H1 (cell line): ENCODE measurements around the gene CRABP1. TPM values are rescaled to one million over a fixed set of nuclear protein-coding genes. Genes with fewer than 3 reads are reported as not detected.

ENCODE experiments used
- CTCF ChIA-PET: fragments of 300-600 bp; sonication (Branson Sonifier 250); formaldehyde crosslinking; loops from one replicate; lab custom pipeline; 2021; ENCODE audit not compliant: partially characterized antibody; lab: Charles Lee
- POLR2A ChIA-PET: fragments of 300-600 bp; sonication (Branson Sonifier 250); formaldehyde crosslinking; loops from one replicate; lab custom pipeline; 2021; ENCODE audit warnings: inconsistent platforms; ENCODE audit not compliant: partially characterized antibody; lab: Charles Lee
- DNase-seq, 2 experiments: peaks; one replicate each; pipeline versions ENCODE4 v3.0.0 to v3.0.0-alpha.2; 2010 to 2022; ENCODE audit warnings: low spot score in 2 of 2, low read depth in 1 of 2, mixed read lengths in 1 of 2
- FAIRE-seq: peaks from 2 replicates; lab custom pipeline; 2011; peaks lifted over from hg19 to GRCh38; lab: Jason Lieb, UNC
- H2AFZ ChIP-seq: 2 replicates; pipeline ENCODE4 v1.8.1; 2012; ENCODE audit warnings: low read length, inconsistent platforms
- H2AK5ac ChIP-seq: 2 replicates; pipeline ENCODE4 v1.6.1; 2013; ENCODE audit warnings: low read depth, low read length
- H2BK120ac ChIP-seq: replicated peaks from 2 replicates; pipeline ENCODE3; 2013; ENCODE audit warnings: low read depth, low read length, inconsistent platforms
- H2BK12ac ChIP-seq: 2 replicates; pipeline ENCODE4 v1.6.1; 2013; ENCODE audit warnings: low read depth, low read length
- H2BK15ac ChIP-seq: 2 replicates; pipeline ENCODE4 v1.6.1; 2013; ENCODE audit warnings: low read length
- H2BK20ac ChIP-seq: 2 replicates; pipeline ENCODE4 v1.6.1; 2013; ENCODE audit warnings: low read length
- H2BK5ac ChIP-seq: 2 replicates; pipeline ENCODE4 v1.6.1; 2013; ENCODE audit warnings: low read depth, low read length
- H3K14ac ChIP-seq: 2 replicates; pipeline ENCODE4 v1.6.1; 2013; ENCODE audit warnings: inconsistent platforms; ENCODE audit not compliant: insufficient read length
- H3K18ac ChIP-seq: 2 replicates; pipeline ENCODE4 v1.6.1; 2013; ENCODE audit warnings: low read length; ENCODE audit errors: extremely low read depth
- H3K23ac ChIP-seq: 2 replicates; pipeline ENCODE4 v1.6.1; 2013; ENCODE audit warnings: inconsistent platforms; ENCODE audit not compliant: insufficient read length
- H3K23me2 ChIP-seq: 2 replicates; pipeline ENCODE4 v1.6.1; 2013; ENCODE audit warnings: low read depth, low read length
- H3K27ac ChIP-seq: 2 replicates; pipeline ENCODE4 v1.6.1; 2011; ENCODE audit warnings: low read depth, low read length, inconsistent platforms
- H3K27me3 ChIP-seq, 4 experiments: replicated peaks in 1 of 4; 1 replicate in 1 of 4; 2 replicates in 3 of 4; pipeline versions ENCODE4 v1.6.1 to v1.8.1; 2011 to 2013; ENCODE audit warnings: low read length in 3 of 4, mild to moderate bottlenecking in 3 of 4, inconsistent platforms in 2 of 4, mixed read lengths in 2 of 4, moderate library complexity in 1 of 4; ENCODE audit not compliant: control insufficient read depth in 3 of 4, insufficient read depth in 3 of 4; ENCODE audit errors: extremely low read depth in 1 of 4
- H3K36me3 ChIP-seq, 4 experiments: 2 replicates each; pipeline versions ENCODE4 v1.6.1 to v1.8.1; 2011 to 2013; ENCODE audit warnings: mild to moderate bottlenecking in 4 of 4, low read length in 3 of 4, moderate library complexity in 2 of 4, control low read depth in 1 of 4, inconsistent platforms in 1 of 4; ENCODE audit not compliant: insufficient read depth in 4 of 4, control insufficient read depth in 2 of 4
- H3K4ac ChIP-seq: replicated peaks from 2 replicates; pipeline ENCODE3; 2013; ENCODE audit warnings: low read length, low read depth, mixed read lengths, inconsistent platforms; ENCODE audit not compliant: insufficient read length
- H3K4me1 ChIP-seq, 4 experiments: replicated peaks in 1 of 4; 1 replicate in 1 of 4; 2 replicates in 3 of 4; pipeline versions ENCODE4 v1.6.1 to v1.8.1; 2011 to 2013; ENCODE audit warnings: low read length in 3 of 4, inconsistent platforms in 2 of 4, mixed read lengths in 1 of 4; ENCODE audit not compliant: insufficient read depth in 4 of 4, control insufficient read depth in 3 of 4
- H3K4me2 ChIP-seq, 2 experiments: 2 replicates each; pipeline versions ENCODE4 v1.6.1 to v1.8.1; 2011 to 2013; ENCODE audit warnings: low read depth in 2 of 2, low read length in 2 of 2, control low read depth in 1 of 2, inconsistent platforms in 1 of 2, mild to moderate bottlenecking in 1 of 2; ENCODE audit not compliant: insufficient read depth in 1 of 2
- H3K4me3 ChIP-seq, 4 experiments: fragments of 200-600, 300-600 bp in 1 of 4; sonication (generic), shearing (Covaris generic), sonication (Bioruptor Twin) in 1 of 4; 2 replicates each; pipeline versions ENCODE4 v1.5.1 to v1.8.1; 2011 to 2016; ENCODE audit warnings: low read length in 4 of 4, low read depth in 3 of 4, control low read depth in 2 of 4, inconsistent platforms in 2 of 4, mild to moderate bottlenecking in 2 of 4, mixed read lengths in 1 of 4, moderate library complexity in 1 of 4; ENCODE audit not compliant: insufficient read depth in 2 of 4; ENCODE audit errors: extremely low read depth in 1 of 4
- H3K56ac ChIP-seq: replicated peaks from 2 replicates; pipeline ENCODE3; 2013; ENCODE audit warnings: low read depth, mild to moderate bottlenecking, mixed read lengths, low read length, inconsistent platforms; ENCODE audit not compliant: insufficient read length
- H3K79me1 ChIP-seq: 2 replicates; pipeline ENCODE4 v1.6.1; 2013; ENCODE audit warnings: low read depth, low read length, control low read depth
- H3K79me2 ChIP-seq, 2 experiments: 2 replicates each; pipeline versions ENCODE4 v1.6.1 to v1.8.1; 2012 to 2013; ENCODE audit warnings: low read length in 2 of 2, mild to moderate bottlenecking in 2 of 2, inconsistent platforms in 1 of 2; ENCODE audit not compliant: insufficient read depth in 2 of 2, control insufficient read depth in 1 of 2
- H3K9ac ChIP-seq, 4 experiments: replicated peaks in 1 of 4; 1 replicate in 1 of 4; 2 replicates in 3 of 4; pipeline versions ENCODE4 v1.6.1 to v1.8.1; 2011 to 2013; ENCODE audit warnings: low read depth in 3 of 4, low read length in 3 of 4, control low read depth in 2 of 4, mild to moderate bottlenecking in 2 of 4, moderate library complexity in 2 of 4, inconsistent platforms in 1 of 4; ENCODE audit errors: extremely low read depth in 1 of 4
- H3K9me3 ChIP-seq, 2 experiments: 2 replicates each; pipeline versions ENCODE4 v1.6.1 to v1.8.1; 2012 to 2013; ENCODE audit warnings: mild to moderate bottlenecking in 2 of 2, moderate library complexity in 2 of 2, control low read depth in 1 of 2, inconsistent platforms in 1 of 2, low read depth in 1 of 2, low read length in 1 of 2, mixed read lengths in 1 of 2; ENCODE audit not compliant: insufficient read depth in 2 of 2
- H4K20me1 ChIP-seq, 2 experiments: replicated peaks in 1 of 2; 2 replicates each; pipeline versions ENCODE3 to v1.8.1; 2011 to 2013; ENCODE audit warnings: inconsistent platforms in 2 of 2, low read length in 2 of 2, mild to moderate bottlenecking in 1 of 2; ENCODE audit not compliant: insufficient read depth in 2 of 2, control insufficient read depth in 1 of 2
- H4K5ac ChIP-seq: 2 replicates; pipeline ENCODE4 v1.6.1; 2013; ENCODE audit warnings: low read length, low read depth, mixed read lengths, inconsistent platforms; ENCODE audit not compliant: insufficient read length
- H4K8ac ChIP-seq: 2 replicates; pipeline ENCODE4 v1.8.0; 2013; ENCODE audit warnings: mild to moderate bottlenecking, moderate library complexity, low read length, inconsistent platforms; ENCODE audit not compliant: insufficient read depth; ENCODE audit errors: extremely low read depth
- H4K91ac ChIP-seq: replicated peaks from 2 replicates; pipeline ENCODE3; 2013; ENCODE audit warnings: low read length, mixed read lengths, inconsistent platforms; ENCODE audit not compliant: insufficient read length
- RAD21 ChIP-seq, 2 experiments: IDR thresholded peaks in 1 of 2; conservative IDR thresholded peaks in 1 of 2; 2 replicates each; pipeline ENCODE4 v1.6.1; 2011; ENCODE audit warnings: low read depth in 2 of 2, low read length in 2 of 2, improper control_type of control experiment in 1 of 2, inconsistent platforms in 1 of 2, mild to moderate bottlenecking in 1 of 2, moderate library complexity in 1 of 2
- WGBS, 2 experiments: shearing (Covaris generic) in 1 of 2; methylation state at CpG; one replicate each; pipeline versions ENCODE4 v1.1.6 to v1.1.7; 2013 to 2015; ENCODE audit warnings: low lambda C conversion rate in 2 of 2, mixed read lengths in 2 of 2, inconsistent platforms in 1 of 2, low coverage in 1 of 2, missing lambda C conversion rate in 1 of 2; ENCODE audit not compliant: insufficient replicate concordance in 2 of 2, insufficient coverage in 1 of 2, insufficient read length in 1 of 2; ENCODE audit errors: extremely low coverage in 1 of 2, missing lambda C conversion rate in 1 of 2; 5-methylcytosine and 5-hydroxymethylcytosine counted together
- polyA plus RNA-seq, 7 experiments: library from polyadenylated mRNA; depleted of rRNA in 3 of 7; stranded (reverse) in 5 of 7; unstranded in 2 of 7; fragments of >200 nt in 5 of 7; fragments of 200-250 nt in 2 of 7; gene quantifications; 1 replicate in 5 of 7; 2 replicates in 1 of 7; 4 replicates in 1 of 7; pipeline versions ENCODE4 v1.2.1 to v1.2.3, GENCODE V29; 2011 to 2013; ENCODE audit warnings: missing spikeins in 2 of 7, mixed read lengths in 2 of 7
- total RNA-seq: library from RNA; stranded (reverse); fragmentation: NEBNext Ultra II Directional; extraction: Animal tissue kit (Norgen Biotek cat#: 25700); gene quantifications from 2 replicates; pipeline ENCODE4 v1.2.1, GENCODE V29; 2021

CRABP1 gene
- total and polyA plus RNA-seq, 2 of the 8 experiments (the other 6 are each of a cell fraction or from before 2014, with no cell fraction given): 385 to 655 TPM

GRCh38 chr15:78394981-78395616 is 54.9 kb downstream of the CRABP1 start:
- peak overlapping the region; percentile 89; the same call in 1 of the 2 replicates for H2BK5ac ChIP-seq
- H3K9ac ChIP-seq: peak overlapping the region in 1 of 4 experiments; percentile 48; a peak in 2 of 7 replicates
- H3K18ac ChIP-seq: peak overlapping the region; percentile 84; the same call in 1 of the 2 replicates
- H2BK20ac ChIP-seq: peak overlapping the region; percentile 24; the same call in 1 of the 2 replicates
- peak overlapping the region; percentile 68; the same call in 1 of the 2 replicates for H2AFZ ChIP-seq
- no peaks in the 10 kb centered on the region for H3K79me1 ChIP-seq
- no peak overlapping the region for H3K56ac ChIP-seq
- H2AK5ac ChIP-seq: no peak overlapping the region
- DNase-seq (peak; percentile 54 to 67), FAIRE-seq (peak; percentile 86)
- WGBS, 2 experiments: 29% methylated on average over 13 of the region's 13 CpGs; no CpG with 5 or more reads in 1 of the 2 experiments
- H2BK12ac ChIP-seq: peak overlapping the region; percentile 89
- H4K20me1 ChIP-seq: no peaks in the 10 kb centered on the region
- no peaks in the 10 kb centered on the region for H3K79me2 ChIP-seq
- H3K4me3 ChIP-seq: peak overlapping the region in 1 of 4 experiments; percentile 36; a peak in 2 of 8 replicates
- H4K91ac ChIP-seq: peak overlapping the region; percentile 12
- peak overlapping the region; percentile 23 for H3K4ac ChIP-seq
- no peak overlapping the region; the same call in 1 of the 2 replicates for H2BK15ac ChIP-seq
- no peak overlapping the region for H3K14ac ChIP-seq
- H3K36me3 ChIP-seq: no peaks in the 10 kb centered on the region
- H3K4me2 ChIP-seq: peak overlapping the region; percentile 46 to 53; a peak in 3 of 4 replicates
- peaks cover 0 to 2% (median 0%) of the 10 kb centered on the region in 4 experiments; a peak in 3 of 7 replicates for H3K27me3 ChIP-seq
- no peak overlapping the region for H4K5ac ChIP-seq
- no peaks in the 10 kb centered on the region for H3K23me2 ChIP-seq
- ChIA-PET CTCF (interaction anchor here (1.0 to 9.9 kb wide), 7 partner anchors 10 to 83 kb away, joined by 3 to 240 read pairs (median 17); no protein-coding TSS in a partner anchor), POLR2A (interaction anchor here (0.7 to 1.7 kb wide), 4 partner anchors 9 to 84 kb away, joined by 3 to 5 read pairs (median 3); partner anchors contain the start of genes CRABP1 and IREB2)
- no peak overlapping the region for H4K8ac ChIP-seq
- H3K23ac ChIP-seq: no peak overlapping the region
- H3K9me3 ChIP-seq: no peaks in the 10 kb centered on the region
- H2BK120ac ChIP-seq: peak overlapping the region; percentile 14
- H3K4me1 ChIP-seq: peaks cover 4 to 31% (median 10%) of the 10 kb centered on the region in 4 experiments
- peak overlapping the region; percentile 18; the same call in 1 of the 2 replicates for H3K27ac ChIP-seq
- no peak; a peak in 1 of 4 replicates for TF ChIP-seq RAD21 (IDR thresholded peaks at IDR 0.05 in 1 of 2, conservative IDR thresholded peaks at IDR 0.05 in 1 of 2; ENCODE audit: low read depth in 2 of 2, low read length in 2 of 2)
